Endothelial cell (in vitro differentiated cells): ENCODE measurements around the gene PIEZO1. TPM values are rescaled to one million over a fixed set of nuclear protein-coding genes. Genes with fewer than 3 reads are reported as not detected.

Experiments
- DNase-seq: peaks from one replicate; pipeline ENCODE4 v3.0.0; 2021; ENCODE audit warnings: low spot score
- H3K27ac Mint-ChIP-seq: one replicate; pipeline ENCODE4 v1.8.0; 2021; ENCODE audit warnings: mixed read lengths, inconsistent platforms; ENCODE audit not compliant: unreplicated experiment
- H3K27me3 Mint-ChIP-seq: one replicate; pipeline ENCODE4 v1.8.0; 2021; ENCODE audit warnings: mild to moderate bottlenecking, moderate library complexity, mixed read lengths, inconsistent platforms; ENCODE audit not compliant: unreplicated experiment
- H3K36me3 Mint-ChIP-seq: one replicate; pipeline ENCODE4 v1.8.0; 2021; ENCODE audit warnings: mild to moderate bottlenecking, low read depth, mixed read lengths, inconsistent platforms; ENCODE audit not compliant: unreplicated experiment
- H3K4me1 Mint-ChIP-seq: one replicate; pipeline ENCODE4 v1.8.0; 2021; ENCODE audit warnings: mild to moderate bottlenecking, mixed read lengths, inconsistent platforms; ENCODE audit not compliant: unreplicated experiment
- H3K4me3 Mint-ChIP-seq: one replicate; pipeline ENCODE4 v1.8.0; 2021; ENCODE audit warnings: mild to moderate bottlenecking, mixed read lengths, inconsistent platforms; ENCODE audit not compliant: unreplicated experiment
- H3K9me3 Mint-ChIP-seq: one replicate; pipeline ENCODE4 v1.8.0; 2021; ENCODE audit warnings: mixed read lengths, inconsistent platforms; ENCODE audit not compliant: unreplicated experiment
- total RNA-seq: library from RNA; stranded (reverse); fragmentation: NEBNext Ultra II Directional; extraction: Animal tissue kit (Norgen Biotek cat#: 25700); gene quantifications from one replicate; pipeline ENCODE4 v1.2.1, GENCODE V29; 2021; ENCODE audit not compliant: unreplicated experiment
- TF ChIP-seq, protein P1 (sequence below): fragments of 200-600 bp; sonication (generic); IDR thresholded peaks from one replicate; pipeline ENCODE4 v1.5.0; 2021; ENCODE audit warnings: antibody characterized with exemption; ENCODE audit not compliant: unreplicated experiment

Gene PIEZO1
- total RNA-seq, 1 donor from 2014 or later: 428 TPM

DNA sequence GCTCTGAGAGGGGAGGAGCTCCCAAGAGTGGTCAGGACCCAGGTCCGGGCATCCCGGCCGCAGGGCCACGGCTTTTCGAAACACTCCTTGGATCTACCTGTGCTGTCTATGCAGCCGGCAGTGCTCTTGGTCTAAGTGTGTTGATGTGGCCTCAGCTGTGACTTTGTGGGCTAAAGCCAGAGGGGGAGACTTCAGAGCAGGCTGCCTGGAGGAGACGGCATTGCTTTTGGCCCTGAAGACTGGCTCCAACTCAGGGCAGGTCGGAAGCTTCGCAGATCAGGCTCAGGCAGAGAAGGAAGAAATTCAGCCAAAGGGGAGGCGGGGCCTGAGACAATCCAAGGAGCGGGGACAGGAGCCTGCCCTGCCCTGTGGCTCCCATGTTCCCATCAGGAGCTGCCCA is 31.4 kb downstream of the PIEZO1 start:
- no peak for DNase-seq
- H3K36me3 Mint-ChIP-seq: peaks cover 4% of the 10 kb centered on the region
- no peak overlapping the region for H3K4me3 Mint-ChIP-seq
- TF ChIP-seq, protein P1, sequence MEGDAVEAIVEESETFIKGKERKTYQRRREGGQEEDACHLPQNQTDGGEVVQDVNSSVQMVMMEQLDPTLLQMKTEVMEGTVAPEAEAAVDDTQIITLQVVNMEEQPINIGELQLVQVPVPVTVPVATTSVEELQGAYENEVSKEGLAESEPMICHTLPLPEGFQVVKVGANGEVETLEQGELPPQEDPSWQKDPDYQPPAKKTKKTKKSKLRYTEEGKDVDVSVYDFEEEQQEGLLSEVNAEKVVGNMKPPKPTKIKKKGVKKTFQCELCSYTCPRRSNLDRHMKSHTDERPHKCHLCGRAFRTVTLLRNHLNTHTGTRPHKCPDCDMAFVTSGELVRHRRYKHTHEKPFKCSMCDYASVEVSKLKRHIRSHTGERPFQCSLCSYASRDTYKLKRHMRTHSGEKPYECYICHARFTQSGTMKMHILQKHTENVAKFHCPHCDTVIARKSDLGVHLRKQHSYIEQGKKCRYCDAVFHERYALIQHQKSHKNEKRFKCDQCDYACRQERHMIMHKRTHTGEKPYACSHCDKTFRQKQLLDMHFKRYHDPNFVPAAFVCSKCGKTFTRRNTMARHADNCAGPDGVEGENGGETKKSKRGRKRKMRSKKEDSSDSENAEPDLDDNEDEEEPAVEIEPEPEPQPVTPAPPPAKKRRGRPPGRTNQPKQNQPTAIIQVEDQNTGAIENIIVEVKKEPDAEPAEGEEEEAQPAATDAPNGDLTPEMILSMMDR: no peak
- H3K27ac Mint-ChIP-seq: peak overlapping the region; percentile 72
- H3K4me1 Mint-ChIP-seq: peaks cover 6% of the 10 kb centered on the region
- no peaks in the 10 kb centered on the region for H3K9me3 Mint-ChIP-seq
- H3K27me3 Mint-ChIP-seq: no peaks in the 10 kb centered on the region

DNA sequence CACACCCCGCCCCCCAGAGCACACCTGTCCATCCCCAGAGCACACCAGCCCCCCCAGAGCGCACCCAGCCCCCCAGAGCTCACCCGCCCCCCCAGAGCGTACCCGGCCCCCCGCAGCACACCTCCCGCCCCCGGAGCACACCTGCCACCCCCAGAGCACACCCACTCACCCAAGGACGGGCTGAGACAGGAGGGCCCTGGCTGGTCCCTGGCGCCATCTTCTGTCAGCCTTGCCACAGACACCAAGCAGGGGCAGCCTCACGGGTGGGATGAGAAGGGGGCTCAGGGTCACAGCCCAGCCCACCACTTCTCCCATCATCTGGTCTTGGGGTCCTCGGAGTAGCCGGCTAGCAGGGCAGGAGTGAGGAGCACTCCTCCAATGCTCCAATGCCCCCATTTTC is 31.8 kb downstream of the PIEZO1 start:
- H3K27ac Mint-ChIP-seq: no peak overlapping the region
- H3K4me3 Mint-ChIP-seq: no peak overlapping the region
- no peaks in the 10 kb centered on the region for H3K27me3 Mint-ChIP-seq
- no peaks in the 10 kb centered on the region for H3K9me3 Mint-ChIP-seq
- peaks cover 3% of the 10 kb centered on the region for H3K4me1 Mint-ChIP-seq
- TF ChIP-seq, protein P1: no peak
- DNase-seq: no peak
- peaks cover 3% of the 10 kb centered on the region for H3K36me3 Mint-ChIP-seq

DNA sequence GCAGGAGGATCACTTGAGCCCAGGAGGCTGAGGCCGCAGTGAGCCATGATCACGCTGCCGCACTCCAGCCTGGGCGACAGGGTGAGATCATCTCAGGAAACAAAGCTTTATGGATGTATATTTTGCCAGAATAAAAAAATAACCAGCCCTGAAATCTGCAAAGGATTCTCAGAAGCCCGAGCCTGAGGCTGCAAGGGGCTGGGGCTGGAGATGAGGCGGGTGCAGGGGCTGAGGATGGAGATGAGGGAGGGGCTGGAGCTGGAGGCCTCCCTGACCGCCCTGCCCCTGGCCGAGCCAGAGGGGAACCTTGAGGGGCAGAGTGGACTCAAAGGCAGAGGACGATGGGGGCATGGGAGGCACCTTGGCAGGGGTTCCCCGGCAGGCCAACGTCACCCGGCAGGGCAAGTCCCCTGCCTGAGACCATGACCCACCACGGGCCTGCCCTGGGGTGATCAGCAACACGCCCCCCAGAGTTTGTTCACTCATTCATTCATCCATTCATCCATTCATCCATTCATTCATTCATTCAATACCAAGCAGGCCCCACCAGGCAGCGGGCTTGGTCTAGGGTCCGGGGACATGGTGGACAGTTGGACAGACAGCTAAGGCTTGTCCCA is 32.5 kb downstream of the PIEZO1 start:
- peaks cover 2% of the 10 kb centered on the region for H3K27me3 Mint-ChIP-seq
- TF ChIP-seq, protein P1: no peak
- no peaks in the 10 kb centered on the region for H3K4me1 Mint-ChIP-seq
- no peaks in the 10 kb centered on the region for H3K9me3 Mint-ChIP-seq
- DNase-seq: no peak
- peaks cover 3% of the 10 kb centered on the region for H3K36me3 Mint-ChIP-seq
- H3K4me3 Mint-ChIP-seq: no peak overlapping the region
- no peak overlapping the region for H3K27ac Mint-ChIP-seq

- no peak for DNase-seq
- TF ChIP-seq, protein P1: no peak
- Mint-ChIP-seq H3K27me3 (peaks cover 2% of the 10 kb centered on the region), H3K4me1 (peaks cover 7% of the 10 kb centered on the region), H3K9me3 (no peaks in the 10 kb centered on the region), H3K27ac (no peak overlapping the region), H3K4me3 (no peak overlapping the region), H3K36me3 (peaks cover 3% of the 10 kb centered on the region)
These were observed 34.2 kb downstream of the PIEZO1 start for GRCh38 chr16:88750854-88751253.

DNA sequence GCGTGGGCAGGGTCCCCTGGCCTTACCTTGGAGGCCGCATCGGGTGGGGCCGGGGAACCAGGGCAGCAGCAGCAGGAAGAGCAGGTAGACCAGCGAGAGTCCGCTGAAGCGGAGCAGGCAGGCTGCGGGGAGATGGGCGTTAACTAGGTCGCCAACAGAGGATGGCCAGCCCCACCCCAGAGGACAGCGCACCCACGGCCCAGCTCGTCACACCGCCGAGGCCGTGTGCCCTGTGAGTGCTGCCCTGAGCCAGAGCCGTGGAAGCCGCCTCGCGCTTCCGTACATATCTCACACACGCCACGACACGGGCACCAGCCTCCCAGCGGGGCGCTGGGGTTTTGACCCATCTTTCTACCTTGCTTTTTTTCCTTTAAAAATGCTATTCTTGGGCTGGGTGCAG is 35.7 kb downstream of the PIEZO1 start:
- Mint-ChIP-seq H3K27ac (no peak overlapping the region), H3K9me3 (no peaks in the 10 kb centered on the region), H3K4me3 (no peak overlapping the region), H3K36me3 (peaks cover 3% of the 10 kb centered on the region), H3K27me3 (peaks cover 2% of the 10 kb centered on the region), H3K4me1 (peaks cover 8% of the 10 kb centered on the region)
- no peak for DNase-seq
- TF ChIP-seq, protein P1: no peak
